Superior temporal gyrus (tissue), 1 donor: ENCODE results near the gene AGAP4.
"Not testable (repeated sequence)": the region's sequence is repeated elsewhere in the genome, so short reads cannot be mapped to it uniquely, and the experiment has no call there.

Source experiments
- DNase-seq: peaks from one replicate; pipeline ENCODE4 v3.0.0-alpha.2; 2016; ENCODE audit errors: extremely low spot score

Gene AGAP4

DNA sequence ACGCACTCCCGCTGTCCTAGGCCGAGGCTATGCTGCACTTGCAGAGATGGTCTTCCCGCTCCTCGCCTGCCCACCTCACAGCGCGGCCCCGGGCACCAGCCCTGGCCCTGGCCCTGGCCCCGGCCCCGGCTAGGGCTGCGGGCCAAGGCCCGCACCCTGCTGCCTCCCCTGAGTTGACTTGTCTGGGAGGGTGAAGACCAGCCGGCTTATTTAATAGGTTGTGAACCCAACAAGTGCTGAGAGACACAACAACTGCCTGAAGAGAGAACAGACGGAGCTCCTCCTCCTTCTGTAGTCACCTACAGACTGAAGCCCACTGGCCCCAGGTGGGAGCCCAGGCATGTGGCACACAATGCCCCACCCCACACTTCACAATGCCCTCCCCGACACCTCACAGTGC, at the start of gene AGAP4:
Gene AGAP4 (minus strand): TSS at position 101 of the 400 bp plus-strand sequence. CDS start 153 bp downstream, outside the sequence.
- DNase-seq, result not testable (repeated sequence)

GRCh38 chr10:45890721-45891120, 43.4 kb upstream of the AGAP4 start:
- not testable (repeated sequence) for DNase-seq

DNA sequence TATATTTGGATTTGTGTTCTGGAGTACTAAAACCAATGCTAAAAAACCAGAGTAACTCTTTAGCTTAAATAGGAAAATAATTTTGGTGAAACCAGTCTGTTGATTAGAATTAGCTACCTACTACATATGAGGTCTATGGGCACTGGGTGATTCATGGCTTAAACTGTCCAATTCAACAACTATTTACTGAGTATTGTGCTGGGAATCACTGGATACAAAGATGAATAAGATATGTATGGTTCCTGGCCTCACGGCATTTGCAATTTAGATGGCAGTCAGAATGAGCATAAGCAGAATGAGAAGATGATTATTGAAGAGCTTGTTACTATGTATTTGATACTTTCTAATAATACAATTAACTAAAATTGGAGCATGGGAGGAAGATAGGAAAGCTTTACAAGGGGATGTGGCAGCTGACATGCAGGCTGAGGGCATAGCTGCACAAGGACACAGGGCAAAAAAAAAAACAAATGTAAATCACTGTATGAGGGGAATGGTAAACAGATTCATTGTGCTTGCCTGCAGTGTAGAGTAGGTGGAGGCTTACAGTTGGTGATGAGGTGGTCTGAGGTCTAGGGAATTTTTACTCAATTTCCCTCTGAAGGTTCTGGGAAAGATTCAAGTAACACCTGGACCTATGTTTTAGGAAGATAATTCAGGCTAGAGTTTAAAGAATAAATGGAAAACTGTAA, 42.4 kb upstream of the AGAP4 start:
- not testable (repeated sequence) for DNase-seq

DNA sequence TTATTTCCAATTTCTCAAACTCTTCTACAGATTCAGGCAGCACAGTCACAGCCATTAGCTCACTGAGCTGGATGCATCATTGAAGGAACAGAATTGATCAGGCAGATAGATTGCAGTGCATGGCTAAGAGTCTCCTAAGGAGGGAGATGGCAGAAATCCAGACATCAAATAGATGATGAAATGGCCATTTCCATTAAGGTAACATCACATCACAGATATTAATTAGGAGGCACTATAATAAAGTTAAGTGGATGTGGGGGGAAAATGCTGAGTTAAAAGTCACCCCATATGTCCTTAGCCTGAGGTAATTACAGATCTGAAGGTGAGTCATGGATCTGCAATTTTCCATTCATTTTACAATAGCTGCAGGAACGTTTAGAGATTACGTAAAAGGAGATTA, 35.6 kb upstream of the AGAP4 start:
- not testable (repeated sequence) for DNase-seq

DNA sequence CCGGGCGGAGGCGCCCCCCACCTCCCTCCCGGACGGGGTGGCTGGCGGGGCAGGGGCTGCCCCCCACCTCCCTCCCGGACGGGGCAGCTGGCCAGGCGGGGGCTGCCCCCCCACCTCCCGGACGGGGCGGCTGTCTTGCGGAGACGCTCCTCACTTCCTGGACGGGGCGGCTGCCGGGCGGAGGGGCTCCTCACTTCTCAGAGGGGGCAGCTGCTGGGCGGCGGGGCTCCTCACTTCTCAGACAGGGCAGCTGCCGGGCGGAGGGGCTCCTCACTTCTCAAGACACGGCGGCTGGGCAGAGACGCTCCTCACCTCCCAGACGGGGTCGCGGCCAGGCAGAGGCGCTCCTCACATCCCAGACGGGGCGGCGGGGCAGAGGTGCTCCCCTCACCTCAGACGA, 18.1 kb upstream of the AGAP4 start:
- DNase-seq, result not testable (repeated sequence)

DNA sequence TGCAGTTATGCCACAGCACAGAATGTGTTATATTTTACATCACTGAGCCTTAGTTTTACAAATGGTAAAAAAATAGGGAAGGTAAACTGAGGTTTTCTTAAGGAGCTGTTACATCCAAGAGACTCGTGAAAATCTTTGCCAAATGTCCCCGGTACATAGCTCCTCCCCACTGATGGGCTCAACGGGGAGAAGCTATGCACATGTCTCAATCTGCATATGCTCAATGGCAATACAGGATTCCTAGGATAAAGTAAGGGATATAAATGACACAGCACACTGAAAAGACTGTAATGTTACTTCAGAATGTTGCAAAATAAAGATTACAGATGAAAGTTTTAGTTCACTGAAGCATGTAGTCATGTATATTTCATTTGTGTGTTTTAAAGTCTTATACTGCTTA, 17.0 kb upstream of the AGAP4 start:
- DNase-seq, result not testable (repeated sequence)

GRCh38 chr10:45863632-45864031, 16.3 kb upstream of the AGAP4 start:
- DNase-seq, result not testable (repeated sequence)

- DNase-seq, result not testable (repeated sequence)
These were observed 10.6 kb upstream of the AGAP4 start for GRCh38 chr10:45857931-45858330.

- not testable (repeated sequence) for DNase-seq
These were observed 1.2 kb upstream of the AGAP4 start for GRCh38 chr10:45848467-45848866.

DNA sequence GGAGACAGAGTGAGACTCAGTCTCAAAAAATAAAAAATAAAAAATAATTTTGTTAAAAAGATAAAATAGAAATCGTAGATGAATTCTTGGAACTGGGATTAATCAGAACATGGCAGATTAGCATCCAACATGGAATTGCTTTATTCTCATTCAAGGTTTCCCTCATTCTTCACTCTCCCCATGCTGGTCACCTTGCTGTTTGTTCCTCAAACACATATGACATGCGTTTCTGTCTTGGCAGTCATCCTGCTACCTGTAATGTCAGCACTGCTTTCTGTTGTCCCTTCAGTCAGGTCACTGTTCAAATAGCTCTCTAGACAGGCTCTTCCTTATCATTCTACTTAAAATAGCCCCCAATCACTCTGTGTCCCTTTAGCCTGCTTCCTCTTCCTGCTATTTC, 24.4 kb downstream of the AGAP4 start:
- not testable (repeated sequence) for DNase-seq

- DNase-seq, result not testable (repeated sequence)
These were observed 27.0 kb downstream of the AGAP4 start for GRCh38 chr10:45820107-45820830.

DNA sequence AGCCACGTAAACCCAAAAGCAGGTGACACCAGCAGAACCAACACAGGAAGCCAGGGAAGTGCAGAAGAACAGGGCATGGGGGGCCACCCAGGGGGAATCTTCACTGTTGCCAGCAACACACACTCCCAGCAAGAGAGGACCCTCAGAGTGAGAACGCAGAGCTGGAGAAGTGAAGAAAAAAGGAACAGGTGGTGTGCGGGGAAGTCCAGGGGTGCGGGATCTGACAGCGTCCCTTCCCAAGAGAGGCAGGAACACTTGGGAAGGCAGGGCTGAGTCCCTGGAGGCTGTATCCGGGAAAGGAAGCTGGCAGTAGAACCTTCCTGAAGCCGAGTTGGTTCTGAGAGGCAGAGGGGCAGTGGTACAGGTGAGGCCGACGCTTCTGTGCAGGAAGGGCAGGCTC, 27.7 kb downstream of the AGAP4 start:
- no peak for DNase-seq

GRCh38 chr10:45817912-45818311, 29.4 kb downstream of the AGAP4 start:
- DNase-seq, result no peak

GRCh38 chr10:45817130-45817859, 30.0 kb downstream of the AGAP4 start:
- no peak for DNase-seq

DNA sequence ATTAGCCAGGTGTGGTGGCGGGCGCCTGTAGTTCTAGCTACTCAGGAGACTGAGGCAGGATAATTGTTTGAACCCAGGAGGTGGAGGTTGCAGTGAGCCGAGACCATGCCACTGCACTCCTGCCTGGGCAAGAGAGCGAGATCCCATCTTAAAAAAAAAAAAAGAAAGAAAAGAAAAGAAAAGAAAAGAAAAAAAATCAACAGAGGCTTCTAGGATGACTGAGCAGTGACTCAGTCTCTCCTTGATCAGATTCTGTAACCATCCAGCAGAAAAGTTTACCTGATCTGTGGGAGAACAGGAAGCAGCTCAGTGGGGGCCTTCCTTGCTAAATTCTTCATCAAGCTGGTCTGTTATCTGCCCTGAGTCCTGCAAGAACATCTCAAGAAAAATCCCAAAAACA, 33.2 kb downstream of the AGAP4 start:
- not testable (repeated sequence) for DNase-seq

- DNase-seq, result not testable (repeated sequence)
These were observed 34.3 kb downstream of the AGAP4 start for GRCh38 chr10:45812959-45813358.

DNA sequence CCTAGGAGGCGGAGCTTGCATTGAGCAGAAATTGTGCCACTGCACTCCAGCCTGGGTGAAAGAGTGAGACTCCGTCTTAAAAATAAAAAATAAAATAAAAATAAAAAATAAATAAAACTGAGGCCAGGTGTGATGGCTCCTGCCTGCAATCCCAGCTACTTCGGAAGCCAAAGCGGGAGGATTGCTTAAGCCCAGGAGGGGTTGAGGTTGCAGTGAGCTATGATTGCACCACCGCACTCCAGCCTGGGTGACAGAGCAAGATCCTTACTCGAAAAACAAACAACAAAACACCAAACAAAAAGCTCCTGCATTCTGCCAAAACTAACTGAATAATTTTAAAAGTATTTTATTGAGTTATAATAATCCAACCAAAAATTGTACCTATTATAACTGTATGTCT, 36.2 kb downstream of the AGAP4 start:
- DNase-seq, result no peak

DNA sequence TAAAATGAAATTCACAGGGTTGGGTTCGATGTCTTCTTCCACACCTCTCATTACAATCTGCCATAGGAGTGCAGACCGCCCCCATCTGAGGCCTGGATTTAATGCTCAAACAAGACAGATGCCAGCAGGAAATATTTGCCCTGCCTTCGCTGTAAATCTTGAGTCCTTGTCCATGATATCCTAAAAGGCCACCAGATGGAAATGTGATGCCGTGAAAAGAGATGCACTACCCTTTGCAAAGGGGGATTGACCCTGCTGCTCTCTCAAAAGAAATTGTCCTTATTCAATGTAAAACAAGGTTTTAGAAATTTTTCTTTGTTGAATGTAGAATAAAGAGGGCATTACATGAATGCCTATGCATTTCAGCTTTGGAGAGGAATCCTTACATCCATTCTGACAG, 37.5 kb downstream of the AGAP4 start:
- DNase-seq, result peak; percentile 24

GRCh38 chr10:45804996-45805395, 42.3 kb downstream of the AGAP4 start:
- not testable (repeated sequence) for DNase-seq

- not testable (repeated sequence) for DNase-seq
These were observed 44.0 kb downstream of the AGAP4 start for GRCh38 chr10:45803060-45804010.

- DNase-seq, result not testable (repeated sequence)
These were observed 52.5 kb downstream of the AGAP4 start for GRCh38 chr10:45794761-45795160.
